ENCODE data around the gene RIIAD1.

- TF ChIP-seq, protein P1, sequence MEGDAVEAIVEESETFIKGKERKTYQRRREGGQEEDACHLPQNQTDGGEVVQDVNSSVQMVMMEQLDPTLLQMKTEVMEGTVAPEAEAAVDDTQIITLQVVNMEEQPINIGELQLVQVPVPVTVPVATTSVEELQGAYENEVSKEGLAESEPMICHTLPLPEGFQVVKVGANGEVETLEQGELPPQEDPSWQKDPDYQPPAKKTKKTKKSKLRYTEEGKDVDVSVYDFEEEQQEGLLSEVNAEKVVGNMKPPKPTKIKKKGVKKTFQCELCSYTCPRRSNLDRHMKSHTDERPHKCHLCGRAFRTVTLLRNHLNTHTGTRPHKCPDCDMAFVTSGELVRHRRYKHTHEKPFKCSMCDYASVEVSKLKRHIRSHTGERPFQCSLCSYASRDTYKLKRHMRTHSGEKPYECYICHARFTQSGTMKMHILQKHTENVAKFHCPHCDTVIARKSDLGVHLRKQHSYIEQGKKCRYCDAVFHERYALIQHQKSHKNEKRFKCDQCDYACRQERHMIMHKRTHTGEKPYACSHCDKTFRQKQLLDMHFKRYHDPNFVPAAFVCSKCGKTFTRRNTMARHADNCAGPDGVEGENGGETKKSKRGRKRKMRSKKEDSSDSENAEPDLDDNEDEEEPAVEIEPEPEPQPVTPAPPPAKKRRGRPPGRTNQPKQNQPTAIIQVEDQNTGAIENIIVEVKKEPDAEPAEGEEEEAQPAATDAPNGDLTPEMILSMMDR (IDR thresholded peaks at IDR 0.05 in 4 of 5, conservative IDR thresholded peaks at IDR 0.05 in 1 of 5) = no peak
- TF ChIP-seq POLR2A (IDR thresholded peaks at IDR 0.05) = no peak
Observed at GRCh38 chr1:151733126-151733525, 11.8 kb downstream of the RIIAD1 start.

Measured in gastrocnemius medialis (tissue), 4 donors.